Measurements from ENCODE around the gene SH3PXD2B. TPM values are rescaled to one million over a fixed set of nuclear protein-coding genes. Genes with fewer than 3 reads are reported as not detected.

The SH3PXD2B gene
- total and polyA plus RNA-seq, 2 of the 4 experiments (the other 2 are of a cell fraction) = 8.2 to 14.4 TPM

DNA sequence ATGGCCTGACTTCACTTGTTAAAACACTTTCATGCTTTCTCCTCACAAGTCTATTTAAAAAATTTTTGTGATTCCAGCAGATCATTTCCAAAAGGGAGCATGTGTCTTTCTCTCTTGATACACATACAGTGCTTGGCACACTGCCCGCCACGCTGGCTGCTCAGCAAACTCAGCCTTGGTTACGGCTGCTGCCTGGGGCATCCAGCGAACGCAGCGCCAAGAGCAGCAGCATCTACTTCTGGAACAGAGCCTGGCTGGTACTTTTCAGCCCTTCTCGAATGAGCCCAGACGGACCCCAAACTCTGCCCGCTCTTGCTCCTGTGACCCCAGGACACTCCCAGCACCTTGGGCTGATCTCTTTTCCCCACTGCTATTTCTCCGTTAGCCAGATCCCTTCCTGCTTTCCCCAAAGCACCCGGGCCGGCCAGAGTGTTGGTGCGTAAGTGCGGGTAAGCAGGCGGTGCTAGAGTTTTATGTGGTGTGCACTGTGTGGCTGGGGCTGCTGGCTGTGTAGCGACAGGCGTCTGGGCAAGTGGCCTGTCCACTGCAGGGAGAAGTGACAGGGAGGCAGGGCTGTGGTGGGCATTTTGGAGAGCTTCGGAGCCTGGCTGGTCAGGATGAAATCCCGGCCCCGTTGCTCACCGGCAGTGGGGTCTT, 73.2 kb downstream of the SH3PXD2B start:
- H2AFZ ChIP-seq (replicated peaks; ENCODE audit: low read length, poor library complexity) = peak overlapping the region; percentile 66
- no peak overlapping the region for H3K4me3 ChIP-seq (ENCODE audit: insufficient read depth, low read depth, low read length)
- peak overlapping the region; percentile 9 for H2BK5ac ChIP-seq (ENCODE audit: low read depth, low read length, poor library complexity, severe bottlenecking)
- H2BK120ac ChIP-seq (ENCODE audit: low read depth, low read length) = peak overlapping the region; percentile 62
- peak; percentile 74 for DNase-seq
- no peak overlapping the region for H2BK15ac ChIP-seq (ENCODE audit: low read depth, low read length)
- H4K5ac ChIP-seq (ENCODE audit: low read depth, low read length) = peak overlapping the region; percentile 43; the same call in 1 of the 2 replicates
- H4K91ac ChIP-seq (ENCODE audit: insufficient read depth, low read depth, low read length) = peak overlapping the region; percentile 58
- CTCF ChIA-PET = no interaction called here
- TF ChIP-seq, protein P1, sequence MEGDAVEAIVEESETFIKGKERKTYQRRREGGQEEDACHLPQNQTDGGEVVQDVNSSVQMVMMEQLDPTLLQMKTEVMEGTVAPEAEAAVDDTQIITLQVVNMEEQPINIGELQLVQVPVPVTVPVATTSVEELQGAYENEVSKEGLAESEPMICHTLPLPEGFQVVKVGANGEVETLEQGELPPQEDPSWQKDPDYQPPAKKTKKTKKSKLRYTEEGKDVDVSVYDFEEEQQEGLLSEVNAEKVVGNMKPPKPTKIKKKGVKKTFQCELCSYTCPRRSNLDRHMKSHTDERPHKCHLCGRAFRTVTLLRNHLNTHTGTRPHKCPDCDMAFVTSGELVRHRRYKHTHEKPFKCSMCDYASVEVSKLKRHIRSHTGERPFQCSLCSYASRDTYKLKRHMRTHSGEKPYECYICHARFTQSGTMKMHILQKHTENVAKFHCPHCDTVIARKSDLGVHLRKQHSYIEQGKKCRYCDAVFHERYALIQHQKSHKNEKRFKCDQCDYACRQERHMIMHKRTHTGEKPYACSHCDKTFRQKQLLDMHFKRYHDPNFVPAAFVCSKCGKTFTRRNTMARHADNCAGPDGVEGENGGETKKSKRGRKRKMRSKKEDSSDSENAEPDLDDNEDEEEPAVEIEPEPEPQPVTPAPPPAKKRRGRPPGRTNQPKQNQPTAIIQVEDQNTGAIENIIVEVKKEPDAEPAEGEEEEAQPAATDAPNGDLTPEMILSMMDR (conservative IDR thresholded peaks at IDR 0.05; ENCODE audit: low read depth, low read length) = no peak
- TF ChIP-seq SMC3 (IDR thresholded peaks at IDR 0.05; ENCODE audit: low read depth, low read length) (no peak), POLR2A (IDR thresholded peaks at IDR 0.05; ENCODE audit: low read depth, low read length) (no peak)
- TF ChIP-seq, protein P2, sequence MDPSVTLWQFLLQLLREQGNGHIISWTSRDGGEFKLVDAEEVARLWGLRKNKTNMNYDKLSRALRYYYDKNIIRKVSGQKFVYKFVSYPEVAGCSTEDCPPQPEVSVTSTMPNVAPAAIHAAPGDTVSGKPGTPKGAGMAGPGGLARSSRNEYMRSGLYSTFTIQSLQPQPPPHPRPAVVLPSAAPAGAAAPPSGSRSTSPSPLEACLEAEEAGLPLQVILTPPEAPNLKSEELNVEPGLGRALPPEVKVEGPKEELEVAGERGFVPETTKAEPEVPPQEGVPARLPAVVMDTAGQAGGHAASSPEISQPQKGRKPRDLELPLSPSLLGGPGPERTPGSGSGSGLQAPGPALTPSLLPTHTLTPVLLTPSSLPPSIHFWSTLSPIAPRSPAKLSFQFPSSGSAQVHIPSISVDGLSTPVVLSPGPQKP (IDR thresholded peaks at IDR 0.05; ENCODE audit: borderline replicate concordance, low read depth, low read length) = no peak
- H3K27me3 ChIP-seq (ENCODE audit: control insufficient read depth, insufficient read depth, low read length) = no peaks in the 10 kb centered on the region
- peaks cover 9% of the 10 kb centered on the region for H4K20me1 ChIP-seq (ENCODE audit: insufficient read depth, low read length)
- POLR2A ChIA-PET (ENCODE audit: unreplicated experiment) = no interaction called here
- H3K18ac ChIP-seq (ENCODE audit: low read depth, low read length) = peak overlapping the region; percentile 14
- no peaks in the 10 kb centered on the region for H3K9me3 ChIP-seq (ENCODE audit: control insufficient read depth, insufficient read depth, low read length)
- intact Hi-C loops (cut with micrococcal nuclease) = no loop called here
- peak overlapping the region; percentile 62 for H3K4ac ChIP-seq (ENCODE audit: low read depth, low read length)
- H2BK20ac ChIP-seq (ENCODE audit: low read depth, low read length) = peak overlapping the region; percentile 43; the same call in 1 of the 2 replicates
- H3K79me1 ChIP-seq (ENCODE audit: low read depth in 1 of 2, low read length in 2 of 2) = peaks cover 0 to 33% of the 10 kb centered on the region in 2 experiments; a peak in 1 of 4 replicates
- BruUV-seq (replicated peaks) = no TSS peak
- peak overlapping the region in 1 of 2 experiments; percentile 65; a peak in 1 of 4 replicates for H4K8ac ChIP-seq (ENCODE audit: low read depth in 2 of 2, low read length in 2 of 2)
- no peak overlapping the region for H3K9ac ChIP-seq (ENCODE audit: low read depth, low read length)
- H2AK5ac ChIP-seq (ENCODE audit: low read depth, low read length) = peak overlapping the region; percentile 92
- H3K27ac ChIP-seq (ENCODE audit: insufficient read depth, low read length) = peak overlapping the region; percentile 60; the same call in 1 of the 2 replicates
- peak overlapping the region; percentile 49; the same call in 1 of the 2 replicates for H3K23ac ChIP-seq (ENCODE audit: low read depth, low read length)
- H3K14ac ChIP-seq (replicated peaks; ENCODE audit: low read depth, low read length) = peak overlapping the region; percentile 63
- peaks cover 14% of the 10 kb centered on the region for H3K4me1 ChIP-seq (ENCODE audit: control insufficient read depth, insufficient read depth, low read length)
- H2AK9ac ChIP-seq (replicated peaks; ENCODE audit: low read depth, low read length, poor library complexity) = peak overlapping the region; percentile 46
- peaks cover 48% of the 10 kb centered on the region for H3K36me3 ChIP-seq (ENCODE audit: control insufficient read depth, insufficient read depth, low read length)
- in situ Hi-C loops (cut with MboI; ENCODE audit: low sequenced_read_pairs) = no loop called here
- dilution Hi-C loops (cut with HindIII; ENCODE audit: low sequenced_read_pairs, unreplicated experiment) = no loop called here
- no peak overlapping the region for H3K56ac ChIP-seq (ENCODE audit: extremely low read depth, insufficient read depth, low read length)
- peaks cover 19% of the 10 kb centered on the region for H3K9me1 ChIP-seq (ENCODE audit: insufficient read depth, low read length)
- ATAC-seq (ENCODE audit: low read depth) = peak; percentile 50
- H3K4me2 ChIP-seq (ENCODE audit: low read depth, low read length) = peak overlapping the region; percentile 40; the same call in 1 of the 2 replicates
- 50% methylated on average over 11 of the region's 21 CpGs; no CpG with 5 or more reads in 1 of the 2 experiments for WGBS, 2 experiments (ENCODE audit: extremely low coverage in 2 of 2, insufficient read length in 1 of 2)

Measured in IMR-90 (cell line).